ENCODE results near the gene TNFSF12. TPM values are rescaled to one million over a fixed set of nuclear protein-coding genes. Genes with fewer than 3 reads are reported as not detected.

The TNFSF12 gene
- total RNA-seq, 1 experiment from 2014 or later: 0.24 TPM

GRCh38 chr17:7561028-7561575, 12.2 kb downstream of the TNFSF12 start:
- DNase-seq (ENCODE audit: low read depth): peak; percentile 77

GRCh38 chr17:7561589-7562207, 12.8 kb downstream of the TNFSF12 start, which contains the start of gene SENP3:
Gene SENP3 (plus strand): TSS chr17:7561919. CDS start chr17:7563077, 1,158 bp downstream.
- DNase-seq (ENCODE audit: low read depth): peak; percentile 76
- in situ Hi-C loops (cut with HindIII; ENCODE audit: low pct_unique_long_range_greater_than_20kb, low sequenced_read_pairs): no loop called here

More at GRCh38 chr17:7561028-7561575, 12.2 kb downstream of the TNFSF12 start:
- in situ Hi-C loops (cut with HindIII; ENCODE audit: low pct_unique_long_range_greater_than_20kb, low sequenced_read_pairs): no loop called here

- in situ Hi-C loops (cut with HindIII; ENCODE audit: low pct_unique_long_range_greater_than_20kb, low sequenced_read_pairs): no loop called here
Measured at GRCh38 chr17:7562208-7562605, 13.3 kb downstream of the TNFSF12 start.

GRCh38 chr17:7563115-7563869, 14.4 kb downstream of the TNFSF12 start:
- DNase-seq (ENCODE audit: low read depth): no peak
- in situ Hi-C loops (cut with HindIII; ENCODE audit: low pct_unique_long_range_greater_than_20kb, low sequenced_read_pairs): no loop called here

More at GRCh38 chr17:7562208-7562605, 13.3 kb downstream of the TNFSF12 start:
- no peak for DNase-seq (ENCODE audit: low read depth)

GRCh38 chr17:7569571-7569970, 20.7 kb downstream of the TNFSF12 start:
- in situ Hi-C loops (cut with HindIII; ENCODE audit: low pct_unique_long_range_greater_than_20kb, low sequenced_read_pairs): no loop called here

GRCh38 chr17:7570351-7570750, 21.5 kb downstream of the TNFSF12 start:
- DNase-seq (ENCODE audit: low read depth): no peak
- in situ Hi-C loops (cut with HindIII; ENCODE audit: low pct_unique_long_range_greater_than_20kb, low sequenced_read_pairs): no loop called here

More at GRCh38 chr17:7569571-7569970, 20.7 kb downstream of the TNFSF12 start:
- DNase-seq (ENCODE audit: low read depth): no peak

GRCh38 chr17:7572338-7572587, 23.4 kb downstream of the TNFSF12 start:
- no peak for DNase-seq (ENCODE audit: low read depth)
- in situ Hi-C loops (cut with HindIII; ENCODE audit: low pct_unique_long_range_greater_than_20kb, low sequenced_read_pairs): no loop called here

- peak; percentile 97 for DNase-seq (ENCODE audit: low read depth)
- in situ Hi-C loops (cut with HindIII; ENCODE audit: low pct_unique_long_range_greater_than_20kb, low sequenced_read_pairs): no loop called here
Measured at GRCh38 chr17:7572588-7573323, 23.9 kb downstream of the TNFSF12 start.

- in situ Hi-C loops (cut with HindIII; ENCODE audit: low pct_unique_long_range_greater_than_20kb, low sequenced_read_pairs): no loop called here
- DNase-seq (ENCODE audit: low read depth): peak; percentile 78
Measured at GRCh38 chr17:7573324-7574080, 24.6 kb downstream of the TNFSF12 start.

- in situ Hi-C loops (cut with HindIII; ENCODE audit: low pct_unique_long_range_greater_than_20kb, low sequenced_read_pairs): no loop called here
- DNase-seq (ENCODE audit: low read depth): no peak
Measured at GRCh38 chr17:7574176-7574953, 25.5 kb downstream of the TNFSF12 start.

- no peak for DNase-seq (ENCODE audit: low read depth)
- in situ Hi-C loops (cut with HindIII; ENCODE audit: low pct_unique_long_range_greater_than_20kb, low sequenced_read_pairs): no loop called here
Measured at GRCh38 chr17:7575481-7575883, 26.6 kb downstream of the TNFSF12 start.

GRCh38 chr17:7575959-7576358, 27.1 kb downstream of the TNFSF12 start:
- in situ Hi-C loops (cut with HindIII; ENCODE audit: low pct_unique_long_range_greater_than_20kb, low sequenced_read_pairs): no loop called here
- no peak for DNase-seq (ENCODE audit: low read depth)

- in situ Hi-C loops (cut with HindIII; ENCODE audit: low pct_unique_long_range_greater_than_20kb, low sequenced_read_pairs): no loop called here
- no peak for DNase-seq (ENCODE audit: low read depth)
Measured at GRCh38 chr17:7576432-7576937, 27.6 kb downstream of the TNFSF12 start.

GRCh38 chr17:7577327-7578199, 28.7 kb downstream of the TNFSF12 start:
- in situ Hi-C loops (cut with HindIII; ENCODE audit: low pct_unique_long_range_greater_than_20kb, low sequenced_read_pairs): no loop called here

GRCh38 chr17:7579001-7579833, 30.4 kb downstream of the TNFSF12 start, which contains the start of gene CD68:
Gene CD68 (plus strand): TSS chr17:7579638. CDS start chr17:7579678, 40 bp downstream.
- in situ Hi-C loops (cut with HindIII; ENCODE audit: low pct_unique_long_range_greater_than_20kb, low sequenced_read_pairs): no loop called here
- peak; percentile 94 for DNase-seq (ENCODE audit: low read depth)

More at GRCh38 chr17:7577327-7578199, 28.7 kb downstream of the TNFSF12 start:
- no peak for DNase-seq (ENCODE audit: low read depth)

All from Caki2 (cell line).